Liver (tissue), 9 donors: ENCODE data around the gene MEGF11. TPM values are rescaled to one million over a fixed set of nuclear protein-coding genes. Genes with fewer than 3 reads are reported as not detected.

Experiments
- DNase-seq: peaks from one replicate; pipeline ENCODE4 v3.0.0-alpha.2; 2017; ENCODE audit warnings: low spot score
- H3K27ac ChIP-seq, 2 donors: one replicate each; pipeline ENCODE4 v1.7.0; 2013; ENCODE audit warnings: inconsistent platforms in 2 of 2, low read length in 2 of 2, control low read depth in 1 of 2, low read depth in 1 of 2, mild to moderate bottlenecking in 1 of 2
- H3K27me3 ChIP-seq, 4 donors: one replicate each; pipeline versions ENCODE4 v1.6.1 to v1.7.0; 2013; ENCODE audit warnings: low read length in 3 of 4, inconsistent platforms in 1 of 4, mild to moderate bottlenecking in 1 of 4, moderate library complexity in 1 of 4; ENCODE audit not compliant: control insufficient read depth in 4 of 4, insufficient read depth in 4 of 4
- H3K36me3 ChIP-seq, 4 donors: one replicate each; pipeline versions ENCODE4 v1.6.1 to v1.7.0; 2013; ENCODE audit warnings: low read length in 3 of 4, mild to moderate bottlenecking in 3 of 4, low read depth in 1 of 4, moderate library complexity in 1 of 4; ENCODE audit not compliant: control insufficient read depth in 4 of 4, insufficient read depth in 3 of 4
- H3K4me1 ChIP-seq, 4 donors: one replicate each; pipeline versions ENCODE4 v1.6.1 to v1.7.0; 2013; ENCODE audit warnings: low read length in 3 of 4, mild to moderate bottlenecking in 3 of 4, moderate library complexity in 1 of 4; ENCODE audit not compliant: control insufficient read depth in 4 of 4, insufficient read depth in 4 of 4
- H3K4me3 ChIP-seq, 3 donors: one replicate each; pipeline versions ENCODE4 v1.6.1 to v1.7.0; 2013; ENCODE audit warnings: low read length in 3 of 3, control low read depth in 1 of 3, low read depth in 1 of 3, mild to moderate bottlenecking in 1 of 3
- H3K9ac ChIP-seq, 2 donors: one replicate each; pipeline ENCODE4 v1.7.0; 2013; ENCODE audit warnings: low read length in 2 of 2, mild to moderate bottlenecking in 2 of 2, moderate library complexity in 2 of 2, control low read depth in 1 of 2, low read depth in 1 of 2
- H3K9me3 ChIP-seq, 4 donors: one replicate each; pipeline versions ENCODE4 v1.6.1 to v1.7.0; 2013; ENCODE audit warnings: low read length in 3 of 4; ENCODE audit not compliant: control insufficient read depth in 4 of 4
- CTCF ChIP-seq: fragments of 150-350 bp; IDR thresholded peaks from 2 replicates; pipeline ENCODE4 v1.5.1; 2017; ENCODE audit warnings: improper control_type of control experiment, low read depth, low read length; ENCODE audit not compliant: missing input control
- EGR1 ChIP-seq, 2 donors: IDR thresholded peaks; 2 replicates each; pipeline ENCODE4 v1.6.1; 2016 to 2018; ENCODE audit warnings: antibody characterized with exemption in 2 of 2, low read depth in 2 of 2
- FOXA1 ChIP-seq: IDR thresholded peaks from 2 replicates; pipeline ENCODE4 v1.6.1; 2016; ENCODE audit warnings: antibody characterized with exemption
- FOXA2 ChIP-seq: IDR thresholded peaks from 2 replicates; pipeline ENCODE4 v1.6.1; 2016; ENCODE audit warnings: antibody characterized with exemption
- GABPA ChIP-seq, 2 donors: IDR thresholded peaks in 1 of 2; conservative IDR thresholded peaks in 1 of 2; 2 replicates each; pipeline ENCODE4 v1.6.1; 2016; ENCODE audit warnings: antibody characterized with exemption in 2 of 2, mild to moderate bottlenecking in 1 of 2, moderate library complexity in 1 of 2
- HNF4A ChIP-seq, 2 donors: conservative IDR thresholded peaks; 2 replicates each; pipeline ENCODE4 v1.6.1; 2016; ENCODE audit warnings: antibody characterized with exemption in 2 of 2, mild to moderate bottlenecking in 2 of 2
- HNF4G ChIP-seq: IDR thresholded peaks from 2 replicates; pipeline ENCODE4 v1.6.1; 2016; ENCODE audit warnings: antibody characterized with exemption
- JUND ChIP-seq, 2 donors: IDR thresholded peaks; 2 replicates each; pipeline ENCODE4 v1.6.1; 2016; ENCODE audit warnings: antibody characterized with exemption in 2 of 2
- MAX ChIP-seq: IDR thresholded peaks from 2 replicates; pipeline ENCODE4 v1.6.1; 2016; ENCODE audit warnings: antibody characterized with exemption
- NR2F2 ChIP-seq: IDR thresholded peaks from 2 replicates; pipeline ENCODE4 v1.6.1; 2016; ENCODE audit warnings: antibody characterized with exemption
- RAD21 ChIP-seq, 2 donors: IDR thresholded peaks; 2 replicates each; pipeline ENCODE4 v1.6.1; 2016; ENCODE audit warnings: antibody characterized with exemption in 2 of 2, mild to moderate bottlenecking in 2 of 2
- RXRA ChIP-seq, 2 donors: IDR thresholded peaks; 2 replicates each; pipeline ENCODE4 v1.6.1; 2017 to 2018; ENCODE audit warnings: antibody characterized with exemption in 2 of 2, mild to moderate bottlenecking in 1 of 2
- SP1 ChIP-seq: IDR thresholded peaks from 2 replicates; pipeline ENCODE4 v1.6.1; 2018; ENCODE audit warnings: antibody characterized with exemption, mild to moderate bottlenecking
- TAF1 ChIP-seq: conservative IDR thresholded peaks from 2 replicates; pipeline ENCODE4 v1.6.1; 2016; ENCODE audit warnings: antibody characterized with exemption, mild to moderate bottlenecking
- YY1 ChIP-seq: IDR thresholded peaks from 2 replicates; pipeline ENCODE4 v1.6.1; 2016; ENCODE audit warnings: antibody characterized with exemption, mild to moderate bottlenecking
- ZBTB33 ChIP-seq: IDR thresholded peaks from 2 replicates; pipeline ENCODE4 v1.6.1; 2016; ENCODE audit warnings: antibody characterized with exemption
- WGBS: extraction: QIAGEN DNeasy Blood & Tissue Kit; methylation state at CpG from one replicate; pipeline ENCODE4 v1.1.7; 2013; 5-methylcytosine and 5-hydroxymethylcytosine counted together
- polyA plus RNA-seq, 2 donors: library from polyadenylated mRNA; stranded (reverse) in 1 of 2; unstranded in 1 of 2; fragments of 200-250 nt in 1 of 2; fragments of >200 nt in 1 of 2; fragmentation: Nextera tagmentation in 1 of 2; extraction: Ambion mirVana in 1 of 2; gene quantifications; one replicate each; pipeline versions ENCODE4 v1.2.1 to v1.2.3, GENCODE V29; 2013 to 2015
- total RNA-seq, 2 donors: library from RNA; depleted of rRNA; stranded (reverse); fragments of >200 nt; gene quantifications; one replicate each; pipeline ENCODE4 v1.2.3, GENCODE V29; 2014
- TF ChIP-seq, protein P1 (sequence below): IDR thresholded peaks from 2 replicates; pipeline ENCODE4 v1.6.1; 2016; ENCODE audit warnings: antibody characterized with exemption
- TF ChIP-seq, protein P2 (sequence below): IDR thresholded peaks from 2 replicates; pipeline ENCODE4 v1.6.1; 2016; ENCODE audit warnings: antibody characterized with exemption, mild to moderate bottlenecking
- donor health status: healthy.
- donor health status: healthy.
- donor health status: healthy.
- donor health status: healthy.
- donor health status: healthy.

MEGF11 gene
- total and polyA plus RNA-seq, 4 donors = under 0.01 to 0.51 (median 0.03) TPM; not detected in 1

DNA sequence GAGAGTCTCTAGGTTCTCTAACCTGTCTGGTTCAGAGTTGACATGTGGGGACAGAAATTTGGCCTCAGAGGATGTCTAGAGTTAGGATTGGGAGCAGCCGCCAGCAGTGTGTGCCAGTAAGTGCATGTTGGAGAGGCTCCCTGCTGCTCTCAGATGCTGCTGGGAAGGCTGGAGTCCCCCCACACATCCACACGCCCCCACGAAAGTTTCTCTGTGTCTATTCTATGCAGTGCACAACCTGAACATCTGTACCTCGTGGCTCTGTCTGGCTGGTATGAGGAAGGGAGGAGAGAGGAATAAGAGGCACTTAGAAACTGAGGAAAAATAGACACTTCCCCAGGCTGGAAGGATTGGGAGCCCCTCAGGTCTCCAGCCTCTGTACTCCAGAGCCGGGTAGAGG is 252.5 kb downstream of the MEGF11 start:
- Histone ChIP-seq H3K27me3 (peaks cover 0 to 3% (median 0%) of the 10 kb centered on the region in 4 donors), H3K4me3 (no peak overlapping the region), H3K27ac (no peak overlapping the region), H3K4me1 (no peaks in the 10 kb centered on the region), H3K9me3 (no peaks in the 10 kb centered on the region), H3K36me3 (no peaks in the 10 kb centered on the region), H3K9ac (no peak overlapping the region)
- TF ChIP-seq FOXA1 = no peak
- TF ChIP-seq, protein P1, sequence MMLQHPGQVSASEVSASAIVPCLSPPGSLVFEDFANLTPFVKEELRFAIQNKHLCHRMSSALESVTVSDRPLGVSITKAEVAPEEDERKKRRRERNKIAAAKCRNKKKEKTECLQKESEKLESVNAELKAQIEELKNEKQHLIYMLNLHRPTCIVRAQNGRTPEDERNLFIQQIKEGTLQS = no peak
- no peak for TF ChIP-seq FOXA2
- TF ChIP-seq JUND (IDR thresholded peaks at IDR 0.05) = no peak
- TF ChIP-seq CTCF = no peak
- TF ChIP-seq SP1 = no peak
- no peak for TF ChIP-seq TAF1
- no peak for TF ChIP-seq YY1
- TF ChIP-seq RAD21 (IDR thresholded peaks at IDR 0.05) = no peak
- TF ChIP-seq HNF4A (conservative IDR thresholded peaks at IDR 0.05) = no peak
- TF ChIP-seq GABPA (IDR thresholded peaks at IDR 0.05 in 1 of 2, conservative IDR thresholded peaks at IDR 0.05 in 1 of 2) = no peak
- TF ChIP-seq RXRA (IDR thresholded peaks at IDR 0.05) = no peak
- TF ChIP-seq ZBTB33 = no peak
- no peak for TF ChIP-seq NR2F2
- no peak for TF ChIP-seq MAX
- TF ChIP-seq, protein P2, sequence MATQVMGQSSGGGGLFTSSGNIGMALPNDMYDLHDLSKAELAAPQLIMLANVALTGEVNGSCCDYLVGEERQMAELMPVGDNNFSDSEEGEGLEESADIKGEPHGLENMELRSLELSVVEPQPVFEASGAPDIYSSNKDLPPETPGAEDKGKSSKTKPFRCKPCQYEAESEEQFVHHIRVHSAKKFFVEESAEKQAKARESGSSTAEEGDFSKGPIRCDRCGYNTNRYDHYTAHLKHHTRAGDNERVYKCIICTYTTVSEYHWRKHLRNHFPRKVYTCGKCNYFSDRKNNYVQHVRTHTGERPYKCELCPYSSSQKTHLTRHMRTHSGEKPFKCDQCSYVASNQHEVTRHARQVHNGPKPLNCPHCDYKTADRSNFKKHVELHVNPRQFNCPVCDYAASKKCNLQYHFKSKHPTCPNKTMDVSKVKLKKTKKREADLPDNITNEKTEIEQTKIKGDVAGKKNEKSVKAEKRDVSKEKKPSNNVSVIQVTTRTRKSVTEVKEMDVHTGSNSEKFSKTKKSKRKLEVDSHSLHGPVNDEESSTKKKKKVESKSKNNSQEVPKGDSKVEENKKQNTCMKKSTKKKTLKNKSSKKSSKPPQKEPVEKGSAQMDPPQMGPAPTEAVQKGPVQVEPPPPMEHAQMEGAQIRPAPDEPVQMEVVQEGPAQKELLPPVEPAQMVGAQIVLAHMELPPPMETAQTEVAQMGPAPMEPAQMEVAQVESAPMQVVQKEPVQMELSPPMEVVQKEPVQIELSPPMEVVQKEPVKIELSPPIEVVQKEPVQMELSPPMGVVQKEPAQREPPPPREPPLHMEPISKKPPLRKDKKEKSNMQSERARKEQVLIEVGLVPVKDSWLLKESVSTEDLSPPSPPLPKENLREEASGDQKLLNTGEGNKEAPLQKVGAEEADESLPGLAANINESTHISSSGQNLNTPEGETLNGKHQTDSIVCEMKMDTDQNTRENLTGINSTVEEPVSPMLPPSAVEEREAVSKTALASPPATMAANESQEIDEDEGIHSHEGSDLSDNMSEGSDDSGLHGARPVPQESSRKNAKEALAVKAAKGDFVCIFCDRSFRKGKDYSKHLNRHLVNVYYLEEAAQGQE = no peak
- no peak for TF ChIP-seq EGR1 (IDR thresholded peaks at IDR 0.05; ENCODE audit: low read depth in 2 of 2)
- no peak for TF ChIP-seq HNF4G
- 48% methylated on average over 5 of the region's 5 CpGs for WGBS
- DNase-seq = no peak
